CD4-positive, alpha-beta T cell (primary cell): ENCODE measurements around the gene ACTN1. TPM values are rescaled to one million over a fixed set of nuclear protein-coding genes. Genes with fewer than 3 reads are reported as not detected.

Experiments
- ATAC-seq: fragments of 200-7000 bp; cut with Tn5 transposase; one replicate; pipeline ENCODE4 v1.10.0; 2022; ENCODE audit warnings: mild to moderate bottlenecking; ENCODE audit not compliant: poor library complexity
- CTCF ChIA-PET: fragments of 350-600 bp; sonication (Branson Sonifier 250); formaldehyde crosslinking; loops from one replicate; lab custom pipeline; 2021; ENCODE audit warnings: antibody characterized with exemption, inconsistent platforms; lab: Charles Lee
- POLR2A ChIA-PET: fragments of 350-600 bp; sonication (Branson Sonifier 250); formaldehyde crosslinking; loops from one replicate; lab custom pipeline; 2021; ENCODE audit warnings: antibody characterized with exemption, inconsistent platforms; lab: Charles Lee
- DNase-seq, 14 experiments: peaks; one replicate each; pipeline ENCODE4 v3.0.0-alpha.2; 2013 to 2020; ENCODE audit warnings: mixed read lengths in 2 of 14
- H3K27ac ChIP-seq, 2 donors: one replicate each; pipeline versions ENCODE4 v1.5.1 to v1.7.0; 2013; ENCODE audit warnings: low read length in 2 of 2, low read depth in 1 of 2, mild to moderate bottlenecking in 1 of 2
- H3K27me3 ChIP-seq, 2 experiments: 1 replicate in 1 of 2; 2 replicates in 1 of 2; pipeline versions ENCODE4 v1.6.1 to v1.7.0; 2013; ENCODE audit warnings: low read length in 2 of 2, control low read depth in 1 of 2, mild to moderate bottlenecking in 1 of 2, moderate library complexity in 1 of 2; ENCODE audit not compliant: insufficient read depth in 2 of 2, control insufficient read depth in 1 of 2
- H3K36me3 ChIP-seq: one replicate; pipeline ENCODE4 v1.6.1; 2013; ENCODE audit warnings: low read length, control low read depth; ENCODE audit not compliant: insufficient read depth
- H3K4me1 ChIP-seq: one replicate; pipeline ENCODE4 v1.6.1; 2013; ENCODE audit warnings: low read length, control low read depth; ENCODE audit not compliant: insufficient read depth
- H3K4me3 ChIP-seq: one replicate; pipeline ENCODE4 v1.5.1; 2013; ENCODE audit warnings: mild to moderate bottlenecking, low read length, moderate library complexity
- H3K9me3 ChIP-seq, 2 experiments: 1 replicate in 1 of 2; 2 replicates in 1 of 2; pipeline versions ENCODE4 v1.6.1 to v1.7.0; 2013; ENCODE audit warnings: low read length in 2 of 2, mild to moderate bottlenecking in 2 of 2, control low read depth in 1 of 2, moderate library complexity in 1 of 2; ENCODE audit not compliant: control insufficient read depth in 1 of 2, insufficient read depth in 1 of 2
- H3K27ac Mint-ChIP-seq: one replicate; pipeline ENCODE4 v1.8.0; 2020; ENCODE audit warnings: mixed read lengths
- H3K27me3 Mint-ChIP-seq: one replicate; pipeline ENCODE4 v1.8.0; 2021; ENCODE audit warnings: mixed read lengths
- H3K36me3 Mint-ChIP-seq: one replicate; pipeline ENCODE4 v1.8.0; 2021; ENCODE audit warnings: low read depth, mixed read lengths
- H3K4me1 Mint-ChIP-seq: one replicate; pipeline ENCODE4 v1.8.0; 2021; ENCODE audit warnings: low read depth, mixed read lengths
- H3K4me3 Mint-ChIP-seq: one replicate; pipeline ENCODE4 v1.8.0; 2020; ENCODE audit warnings: mild to moderate bottlenecking, mixed read lengths
- H3K9me3 Mint-ChIP-seq: one replicate; pipeline ENCODE4 v1.8.0; 2020; ENCODE audit warnings: mixed read lengths
- intact Hi-C, 2 experiments: fragments of 100-400 bp; cut with DNase I in 1 of 2; cut with micrococcal nuclease in 1 of 2; formaldehyde crosslinking; loops; one replicate each; pipeline versions ENCODE4 v1.15.1 to v1.9.0; 2023 to 2025; cut with DNase I, micrococcal nuclease
- total RNA-seq, 174 experiments: library from RNA in 2 of 174; stranded (reverse) in 2 of 174; gene quantifications; one replicate each; pipeline ENCODE4 v1.2.3 and lab custom pipeline; 2021 to 2026
- TF ChIP-seq, protein P1 (sequence below): fragments of 200-600 bp; IDR thresholded peaks from one replicate; pipeline ENCODE4 v1.8.0; 2022; ENCODE audit warnings: antibody characterized with exemption, mild to moderate bottlenecking

Gene ACTN1
- total RNA-seq, 2 experiments from 2014 or later: 128 to 143 TPM

DNA sequence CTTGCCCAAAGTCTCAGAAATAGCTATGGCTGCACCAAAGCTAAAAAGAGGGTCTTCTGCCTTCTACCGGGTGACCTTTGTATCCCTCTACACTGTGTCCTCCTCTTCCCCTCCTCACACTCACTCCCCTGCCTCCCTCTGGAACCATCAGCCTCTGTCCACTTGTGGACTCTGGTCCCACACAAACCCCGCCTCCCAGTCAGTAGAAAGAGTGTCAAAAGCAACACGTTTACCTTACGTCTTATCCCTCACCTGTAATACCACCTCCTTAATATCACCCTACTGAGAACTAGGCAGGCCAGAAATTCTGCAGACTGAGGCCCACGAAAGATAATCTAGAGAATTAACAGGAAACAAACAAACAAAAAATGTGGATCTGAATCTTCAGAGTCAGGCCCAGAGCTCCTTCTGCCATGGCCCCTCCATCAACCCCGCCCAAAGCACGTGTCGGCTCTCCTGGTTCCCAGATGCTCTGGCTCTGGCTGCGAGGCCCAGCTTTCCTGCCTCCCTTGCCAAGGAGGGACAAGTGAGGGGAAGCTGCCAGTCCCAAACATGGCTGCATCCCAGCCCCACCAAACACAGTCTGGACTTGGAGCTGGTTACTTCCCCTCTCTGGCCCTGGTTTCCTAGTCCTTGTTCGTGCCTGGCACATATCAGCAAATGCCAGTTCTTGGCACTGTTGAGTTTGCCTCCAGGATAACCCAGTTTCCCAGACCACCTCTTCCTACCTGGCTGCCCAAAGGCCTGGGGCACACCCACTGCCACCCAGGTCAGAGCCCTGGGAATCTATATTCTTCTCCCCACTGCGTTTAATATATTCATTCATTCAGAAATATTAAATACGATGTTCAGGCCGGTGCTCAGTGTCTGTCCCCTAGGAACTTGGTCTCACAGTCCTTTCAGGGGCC lies 2.7 kb downstream of the ACTN1 start:
- Mint-ChIP-seq H3K36me3 (peaks cover 60% of the 10 kb centered on the region), H3K27ac (peak overlapping the region; percentile 97), H3K27me3 (no peaks in the 10 kb centered on the region), H3K9me3 (no peaks in the 10 kb centered on the region), H3K4me3 (peak overlapping the region; percentile 95), H3K4me1 (peaks cover 66% of the 10 kb centered on the region)
- POLR2A ChIA-PET: interaction anchor here (1.0 to 1.5 kb wide), 3 partner anchors 18 to 62 kb away, joined by 3 read pairs; no protein-coding TSS in a partner anchor
- Histone ChIP-seq H3K4me3 (peak overlapping the region; percentile 93), H3K4me1 (peaks cover 70% of the 10 kb centered on the region), H3K9me3 (peaks cover 0 to 5% of the 10 kb centered on the region in 2 experiments), H3K27ac (peak overlapping the region; percentile 56 to 78), H3K36me3 (peaks cover 18% of the 10 kb centered on the region), H3K27me3 (no peaks in the 10 kb centered on the region)
- intact Hi-C loops: loop anchor here (1.0 to 5.0 kb wide), 3 partner anchors 8 to 176 kb away; partner anchors contain the start of gene DCAF5 (in 1 of the 2)
- no peak for DNase-seq
- ATAC-seq: no peak
- TF ChIP-seq, protein P1, sequence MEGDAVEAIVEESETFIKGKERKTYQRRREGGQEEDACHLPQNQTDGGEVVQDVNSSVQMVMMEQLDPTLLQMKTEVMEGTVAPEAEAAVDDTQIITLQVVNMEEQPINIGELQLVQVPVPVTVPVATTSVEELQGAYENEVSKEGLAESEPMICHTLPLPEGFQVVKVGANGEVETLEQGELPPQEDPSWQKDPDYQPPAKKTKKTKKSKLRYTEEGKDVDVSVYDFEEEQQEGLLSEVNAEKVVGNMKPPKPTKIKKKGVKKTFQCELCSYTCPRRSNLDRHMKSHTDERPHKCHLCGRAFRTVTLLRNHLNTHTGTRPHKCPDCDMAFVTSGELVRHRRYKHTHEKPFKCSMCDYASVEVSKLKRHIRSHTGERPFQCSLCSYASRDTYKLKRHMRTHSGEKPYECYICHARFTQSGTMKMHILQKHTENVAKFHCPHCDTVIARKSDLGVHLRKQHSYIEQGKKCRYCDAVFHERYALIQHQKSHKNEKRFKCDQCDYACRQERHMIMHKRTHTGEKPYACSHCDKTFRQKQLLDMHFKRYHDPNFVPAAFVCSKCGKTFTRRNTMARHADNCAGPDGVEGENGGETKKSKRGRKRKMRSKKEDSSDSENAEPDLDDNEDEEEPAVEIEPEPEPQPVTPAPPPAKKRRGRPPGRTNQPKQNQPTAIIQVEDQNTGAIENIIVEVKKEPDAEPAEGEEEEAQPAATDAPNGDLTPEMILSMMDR: no peak
- CTCF ChIA-PET: interaction anchor here (0.8 kb wide), 1 partner anchor 65 kb away, joined by 3 read pairs; no protein-coding TSS in a partner anchor

DNA sequence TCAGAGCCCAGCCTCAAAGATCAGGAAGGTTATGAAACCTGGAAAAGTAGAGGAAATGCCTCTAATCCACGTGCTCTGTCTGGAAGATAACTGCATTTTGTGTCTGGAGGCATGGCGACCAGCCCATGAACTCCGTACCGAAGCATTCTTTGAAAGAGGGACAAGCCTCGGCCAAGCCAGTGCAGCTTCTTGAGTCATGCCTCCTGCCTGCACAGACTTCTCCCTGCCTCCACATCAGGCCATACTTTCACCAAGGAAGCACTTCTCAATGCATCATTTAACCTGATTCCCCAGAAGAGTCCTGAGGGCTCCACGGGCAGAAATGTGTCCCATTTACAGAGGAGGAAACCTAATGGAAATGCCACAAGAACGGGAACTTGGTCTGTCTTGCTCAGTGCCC lies 3.4 kb downstream of the ACTN1 start:
- Mint-ChIP-seq H3K36me3 (peaks cover 64% of the 10 kb centered on the region), H3K9me3 (no peaks in the 10 kb centered on the region), H3K27me3 (no peaks in the 10 kb centered on the region), H3K27ac (peak overlapping the region; percentile 97), H3K4me3 (peak overlapping the region; percentile 95), H3K4me1 (peaks cover 68% of the 10 kb centered on the region)
- ChIA-PET POLR2A (interaction anchor here (1.0 to 1.2 kb wide), 2 partner anchors 18 to 19 kb away, joined by 3 read pairs; no protein-coding TSS in a partner anchor), CTCF (no interaction called here)
- intact Hi-C loops: loop anchor here (5.0 kb wide), 2 partner anchors 38 to 177 kb away; partner anchors contain the start of gene DCAF5 (in 1 of the 2)
- Histone ChIP-seq H3K27ac (peak overlapping the region; percentile 40 to 48), H3K4me1 (peaks cover 74% of the 10 kb centered on the region), H3K9me3 (peaks cover 0 to 5% of the 10 kb centered on the region in 2 experiments), H3K36me3 (peaks cover 18% of the 10 kb centered on the region), H3K4me3 (no peak overlapping the region), H3K27me3 (no peaks in the 10 kb centered on the region)
- ATAC-seq (no peak), DNase-seq (no peak)
- TF ChIP-seq, protein P1: no peak

DNA sequence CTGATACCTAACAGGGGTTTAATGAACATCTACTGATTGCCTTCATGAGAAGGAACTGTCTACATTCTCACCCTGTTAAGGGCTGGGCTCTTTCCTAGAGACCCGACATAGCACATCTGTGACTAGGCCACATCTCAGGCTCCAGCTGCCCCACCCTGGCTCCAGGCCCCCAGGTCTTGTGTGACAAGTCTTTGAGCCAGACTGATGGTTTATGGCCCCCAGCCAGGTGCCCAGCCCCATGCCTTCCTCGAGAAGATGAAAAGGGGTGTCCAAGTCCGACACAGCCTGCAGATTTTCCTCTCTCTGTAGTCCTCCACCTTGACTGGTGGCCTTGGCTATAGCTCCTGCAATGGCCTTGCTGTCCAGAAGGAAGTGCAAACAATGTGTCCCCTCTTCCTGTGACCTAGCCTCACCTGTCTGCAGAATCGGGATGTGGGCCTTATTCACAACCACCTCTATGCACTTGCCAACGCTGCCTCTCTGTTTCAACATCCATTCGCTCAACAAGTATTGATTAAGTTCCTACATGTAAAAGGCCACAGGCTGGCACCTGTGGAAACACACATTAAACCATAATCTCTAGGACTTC lies 4.2 kb downstream of the ACTN1 start:
- Mint-ChIP-seq H3K27ac (peak overlapping the region; percentile 97), H3K4me3 (peak overlapping the region; percentile 95), H3K27me3 (no peaks in the 10 kb centered on the region), H3K36me3 (peaks cover 67% of the 10 kb centered on the region), H3K9me3 (no peaks in the 10 kb centered on the region), H3K4me1 (peaks cover 69% of the 10 kb centered on the region)
- CTCF ChIA-PET: no interaction called here
- peak overlapping the region; percentile 40 to 48 for H3K27ac ChIP-seq
- no peak for DNase-seq
- peaks cover 18% of the 10 kb centered on the region for H3K36me3 ChIP-seq
- H3K9me3 ChIP-seq: peaks cover 0 to 5% of the 10 kb centered on the region in 2 experiments
- H3K27me3 ChIP-seq: no peaks in the 10 kb centered on the region
- ATAC-seq: no peak
- POLR2A ChIA-PET: no interaction called here
- peaks cover 74% of the 10 kb centered on the region for H3K4me1 ChIP-seq
- intact Hi-C loops: loop anchor here (5.0 kb wide), 2 partner anchors 38 to 177 kb away; partner anchors contain the start of gene DCAF5 (in 1 of the 2)
- TF ChIP-seq, protein P1: no peak
- no peak overlapping the region for H3K4me3 ChIP-seq
